Body of pancreas (tissue), 4 donors: ENCODE measurements around the gene SYT8.

Experiments
- CTCF ChIP-seq, 7 experiments: fragments of 450-650 bp in 4 of 7; fragments of 200-600 bp in 3 of 7; sonication (generic) in 3 of 7; IDR thresholded peaks; one replicate each; pipeline ENCODE4 v1.5.1; 2016 to 2019; ENCODE audit warnings: antibody characterized with exemption in 7 of 7
- POLR2A ChIP-seq, 3 donors: fragments of 450-650 bp; IDR thresholded peaks; one replicate each; pipeline ENCODE4 v1.6.1; 2016; ENCODE audit warnings: antibody characterized with exemption in 3 of 3, mild to moderate bottlenecking in 2 of 3

GRCh38 chr11:1826552-1827094 is 8.2 kb upstream of the SYT8 start:
- no peak for TF ChIP-seq CTCF (IDR thresholded peaks at IDR 0.05)
- no peak for TF ChIP-seq POLR2A (IDR thresholded peaks at IDR 0.05)
